HCT116 (cell line): ENCODE measurements around the gene GABRA5. TPM values are rescaled to one million over a fixed set of nuclear protein-coding genes. Genes with fewer than 3 reads are reported as not detected.

Experiments used
- ATAC-seq: fragments of 200-7000 bp; cut with Tn5 transposase; 2 replicates; pipeline ENCODE4 v1.9.1; 2020; ENCODE audit warnings: mild to moderate bottlenecking, moderate library complexity
- BruUV-seq: library from RNA; stranded (reverse); fragments of 400-500 nt; replicated peaks from 2 replicates; lab custom pipeline; 2021; lab: Mats Ljungman, UMichigan
- CTCF ChIA-PET: fragments of 300-600 bp; sonication (Branson Sonifier 250); formaldehyde crosslinking; loops from one replicate; lab custom pipeline; 2021; ENCODE audit warnings: antibody characterized with exemption; lab: Charles Lee
- POLR2A ChIA-PET: fragments of 300-600, 350-600 bp; sonication (Branson Sonifier 250); formaldehyde crosslinking; loops from one replicate; lab custom pipeline; 2021; ENCODE audit warnings: antibody characterized with exemption; lab: Charles Lee
- RAD21 ChIA-PET, 2 experiments: fragments of 300-600 bp; sonication (Branson Sonifier 250); formaldehyde crosslinking; loops; one replicate each; lab custom pipeline; 2023; ENCODE audit warnings: low total read pairs in 2 of 2; ENCODE audit not compliant: uncharacterized antibody in 2 of 2, unreplicated experiment in 2 of 2, low non-redundant PET in 1 of 2; lab: Charles Lee
- DNase-seq: peaks from one replicate; pipeline ENCODE4 v3.0.0-alpha.2; 2010; ENCODE audit warnings: low read depth, low spot score
- H2AFZ ChIP-seq: fragments of 200-600 bp; shearing (Covaris generic), sonication (generic); 2 replicates; pipeline ENCODE4 v1.6.1; 2017; ENCODE audit warnings: low read depth, mixed run types, mixed read lengths, antibody characterized with exemption, low read length; ENCODE audit not compliant: poor library complexity, severe bottlenecking
- H3K27ac ChIP-seq: 2 replicates; pipeline ENCODE4 v1.5.1; 2012; ENCODE audit warnings: low read depth, low read length
- H3K27me3 ChIP-seq: fragments of 200-600 bp; sonication (generic); 2 replicates; pipeline ENCODE4 v1.6.1; 2016; ENCODE audit warnings: mixed run types, low read length, mixed read lengths; ENCODE audit not compliant: insufficient read depth
- H3K36me3 ChIP-seq, 2 experiments: fragments of 200-500 bp in 1 of 2; fragments of 200-600 bp in 1 of 2; sonication (Bioruptor generic) in 1 of 2; sonication (generic) in 1 of 2; 2 replicates each; pipeline versions ENCODE4 v1.5.1 to v1.6.1; 2014 to 2016; ENCODE audit warnings: low read length in 2 of 2, inconsistent platforms in 1 of 2, mixed read lengths in 1 of 2, mixed run types in 1 of 2; ENCODE audit not compliant: insufficient read depth in 2 of 2, control insufficient read depth in 1 of 2
- H3K4me1 ChIP-seq, 2 experiments: fragments of 200-600 bp in 1 of 2; sonication (generic) in 1 of 2; 2 replicates each; pipeline versions ENCODE4 v1.5.1 to v1.6.1; 2012 to 2017; ENCODE audit warnings: low read length in 2 of 2, inconsistent platforms in 1 of 2, mild to moderate bottlenecking in 1 of 2, mixed read lengths in 1 of 2, mixed run types in 1 of 2, moderate library complexity in 1 of 2; ENCODE audit not compliant: insufficient read depth in 2 of 2, control insufficient read depth in 1 of 2
- H3K4me2 ChIP-seq: fragments of 200-600 bp; sonication (generic); 2 replicates; pipeline ENCODE4 v1.6.1; 2017; ENCODE audit warnings: mixed run types, low read length, mixed read lengths
- H3K4me3 ChIP-seq, 2 experiments: fragments of 200-600 bp in 1 of 2; sonication (generic) in 1 of 2; replicated peaks in 1 of 2; 2 replicates each; pipeline ENCODE4 v1.5.1; 2011 to 2016; ENCODE audit warnings: low read length in 2 of 2, control low read depth in 1 of 2, low read depth in 1 of 2, mild to moderate bottlenecking in 1 of 2, mixed read lengths in 1 of 2, mixed run types in 1 of 2
- H3K79me2 ChIP-seq: fragments of 200-600 bp; sonication (generic); 2 replicates; pipeline ENCODE4 v1.6.1; 2017; ENCODE audit warnings: mild to moderate bottlenecking, mixed run types, low read length, moderate library complexity, mixed read lengths; ENCODE audit not compliant: insufficient read depth
- H3K9ac ChIP-seq: fragments of 200-600 bp; sonication (generic); 2 replicates; pipeline ENCODE4 v1.6.1; 2016; ENCODE audit warnings: low read length, mixed read lengths
- H3K9me2 ChIP-seq: fragments of 200-600 bp; sonication (generic), shearing (Covaris generic); 2 replicates; pipeline ENCODE4 v1.6.1; 2017; ENCODE audit warnings: mixed run types, mild to moderate bottlenecking, moderate library complexity; ENCODE audit not compliant: insufficient read depth
- H3K9me3 ChIP-seq, 2 experiments: fragments of 200-500 bp in 1 of 2; fragments of 200-600 bp in 1 of 2; sonication (Bioruptor generic) in 1 of 2; sonication (generic) in 1 of 2; 2 replicates each; pipeline ENCODE4 v1.6.1; 2014 to 2017; ENCODE audit warnings: low read length in 2 of 2, mixed read lengths in 2 of 2, inconsistent platforms in 1 of 2, low read depth in 1 of 2, mild to moderate bottlenecking in 1 of 2, mixed run types in 1 of 2, moderate library complexity in 1 of 2; ENCODE audit not compliant: control insufficient read depth in 1 of 2, insufficient read depth in 1 of 2
- H4K20me1 ChIP-seq: fragments of 200-600 bp; sonication (generic), shearing (Covaris generic); 2 replicates; pipeline ENCODE4 v1.6.1; 2017; ENCODE audit warnings: mixed run types, mild to moderate bottlenecking, moderate library complexity; ENCODE audit not compliant: insufficient read depth
- CBX3 ChIP-seq: IDR thresholded peaks from 2 replicates; pipeline ENCODE4 v1.6.1; 2012; ENCODE audit warnings: low read depth
- CTCF ChIP-seq, 3 experiments: fragments of 200-600 bp in 1 of 3; sonication (generic) in 1 of 3; IDR thresholded peaks in 2 of 3; conservative IDR thresholded peaks in 1 of 3; 2 replicates each; pipeline ENCODE4 v1.5.1; 2012 to 2017; ENCODE audit warnings: low read depth in 2 of 3, low read length in 2 of 3, antibody characterized with exemption in 1 of 3, borderline replicate concordance in 1 of 3, control low read depth in 1 of 3, mild to moderate bottlenecking in 1 of 3, mixed read lengths in 1 of 3, mixed run types in 1 of 3, moderate library complexity in 1 of 3; ENCODE audit not compliant: insufficient read depth in 1 of 3
- EGR1 ChIP-seq: IDR thresholded peaks from 2 replicates; pipeline ENCODE4 v1.6.1; 2012; ENCODE audit warnings: low read depth
- ELF1 ChIP-seq: IDR thresholded peaks from 2 replicates; pipeline ENCODE4 v1.6.1; 2012; ENCODE audit warnings: low read depth, borderline replicate concordance
- SIN3A ChIP-seq: IDR thresholded peaks from 2 replicates; pipeline ENCODE4 v1.6.1; 2012; ENCODE audit warnings: low read depth
- SRF ChIP-seq: IDR thresholded peaks from 2 replicates; pipeline ENCODE4 v1.6.1; 2012; ENCODE audit warnings: low read depth
- YY1 ChIP-seq: IDR thresholded peaks from 2 replicates; pipeline ENCODE4 v1.6.1; 2011; ENCODE audit warnings: low read length, low read depth, moderate library complexity, mild to moderate bottlenecking; ENCODE audit not compliant: insufficient replicate concordance; ENCODE audit errors: extremely low read depth
- ZBTB33 ChIP-seq: IDR thresholded peaks from 2 replicates; pipeline ENCODE4 v1.6.1; 2011; ENCODE audit warnings: mild to moderate bottlenecking, low read length, moderate library complexity; ENCODE audit not compliant: insufficient replicate concordance; ENCODE audit errors: extremely low read depth
- intact Hi-C: fragments of 100-400 bp; cut with micrococcal nuclease; formaldehyde crosslinking; loops from 2 replicates; pipeline ENCODE4 v1.10.0; 2022
- total RNA-seq: library from RNA; stranded (reverse); gene quantifications from one replicate; pipeline ENCODE4 v1.2.1, GENCODE V29; 2021; ENCODE audit not compliant: unreplicated experiment

Gene GABRA5
- total RNA-seq, 1 experiment from 2014 or later = not detected

GRCh38 chr15:26928051-26928450, 61.2 kb downstream of the GABRA5 start:
- TF ChIP-seq CBX3 = no peak
- TF ChIP-seq EGR1 = no peak
- no peak for TF ChIP-seq YY1
- TF ChIP-seq SRF = no peak
- TF ChIP-seq ELF1 = no peak
- TF ChIP-seq SIN3A = no peak
- TF ChIP-seq ZBTB33 = no peak
- TF ChIP-seq CTCF (IDR thresholded peaks at IDR 0.05 in 2 of 3, conservative IDR thresholded peaks at IDR 0.05 in 1 of 3; ENCODE audit: borderline replicate concordance in 1 of 3, insufficient read depth in 1 of 3, low read depth in 2 of 3, low read length in 2 of 3) = no peak
- Histone ChIP-seq H4K20me1 (no peaks in the 10 kb centered on the region), H3K4me2 (no peak overlapping the region), H3K9me2 (no peaks in the 10 kb centered on the region), H3K9me3 (peaks cover 0 to 22% of the 10 kb centered on the region in 2 experiments; a peak in 2 of 4 replicates), H3K27ac (no peak overlapping the region), H3K4me1 (no peaks in the 10 kb centered on the region), H3K36me3 (no peaks in the 10 kb centered on the region), H3K9ac (no peak overlapping the region), H3K27me3 (no peaks in the 10 kb centered on the region), H3K79me2 (no peaks in the 10 kb centered on the region), H2AFZ (no peak overlapping the region), H3K4me3 (no peak overlapping the region)
- ChIA-PET RAD21 (no interaction called here), POLR2A (no interaction called here), CTCF (no interaction called here)
- DNase-seq (no peak), ATAC-seq (no peak)
- intact Hi-C loops = no loop called here
- no TSS peak for BruUV-seq
